Neural cell (in vitro differentiated cells): ENCODE measurements around the gene MYRF. TPM values are rescaled to one million over a fixed set of nuclear protein-coding genes. Genes with fewer than 3 reads are reported as not detected.

ENCODE experiments used
- H2AFZ ChIP-seq: fragments of 200-600, 300-800 bp; sonication (generic), shearing (Covaris generic); 2 replicates; pipeline ENCODE4 v1.6.0; 2014; ENCODE audit warnings: low read depth, mild to moderate bottlenecking, antibody characterized with exemption, low read length, moderate library complexity
- H3F3A ChIP-seq: fragments of 200-600 bp; shearing (Covaris generic); 2 replicates; pipeline ENCODE4 v1.6.1; 2016; ENCODE audit warnings: mild to moderate bottlenecking, moderate library complexity, mixed read lengths, antibody characterized with exemption, low read length; ENCODE audit not compliant: insufficient read depth, poor library complexity, severe bottlenecking
- H3K27ac ChIP-seq: fragments of 200-600, 300-800 bp; sonication (generic), shearing (Covaris generic); 2 replicates; pipeline ENCODE4 v1.5.1; 2014; ENCODE audit warnings: mild to moderate bottlenecking, low read length, moderate library complexity
- H3K27me3 ChIP-seq: fragments of 300-800, 200-600 bp; sonication (generic), shearing (Covaris generic); 2 replicates; pipeline ENCODE4 v1.6.0; 2014; ENCODE audit warnings: mild to moderate bottlenecking, low read depth, low read length, moderate library complexity; ENCODE audit not compliant: insufficient read depth
- H3K36me3 ChIP-seq: fragments of 300-800, 200-600 bp; sonication (generic), shearing (Covaris generic); 2 replicates; pipeline ENCODE4 v1.5.1; 2014; ENCODE audit warnings: mild to moderate bottlenecking, antibody characterized with exemption, low read length, moderate library complexity; ENCODE audit not compliant: insufficient read depth
- H3K4me2 ChIP-seq: fragments of 300-800, 200-600 bp; sonication (generic), shearing (Covaris generic); 2 replicates; pipeline ENCODE4 v1.6.0; 2014; ENCODE audit warnings: mild to moderate bottlenecking, low read length
- H3K4me3 ChIP-seq: fragments of 300-800, 200-600 bp; sonication (generic), shearing (Covaris generic); 2 replicates; pipeline ENCODE4 v1.5.1; 2014; ENCODE audit warnings: mild to moderate bottlenecking, low read length, moderate library complexity
- H3K79me2 ChIP-seq: fragments of 200-600 bp; shearing (Covaris generic); replicated peaks from 2 replicates; pipeline ENCODE4 v1.6.0; 2014; ENCODE audit warnings: mild to moderate bottlenecking, low read length, moderate library complexity; ENCODE audit not compliant: insufficient read depth
- H3K9ac ChIP-seq: fragments of 300-800, 200-600 bp; sonication (generic), shearing (Covaris generic); 2 replicates; pipeline ENCODE4 v1.6.1; 2016; ENCODE audit warnings: mild to moderate bottlenecking, low read length, mixed read lengths
- H3K9me2 ChIP-seq: fragments of 200-600 bp; shearing (Covaris generic); 2 replicates; pipeline ENCODE4 v1.6.1; 2016; ENCODE audit warnings: mild to moderate bottlenecking, low read length, mixed read lengths; ENCODE audit not compliant: insufficient read depth
- H3K9me3 ChIP-seq: fragments of 200-600, 300-800 bp; sonication (generic), shearing (Covaris generic); 2 replicates; pipeline ENCODE4 v1.6.1; 2016; ENCODE audit warnings: mild to moderate bottlenecking, mixed run types, low read length, moderate library complexity, mixed read lengths
- H4K20me1 ChIP-seq: fragments of 200-600 bp; shearing (Covaris generic); 2 replicates; pipeline ENCODE4 v1.6.1; 2016; ENCODE audit warnings: mild to moderate bottlenecking, mixed run types; ENCODE audit not compliant: insufficient read depth
- EP300 ChIP-seq: fragments of 450-650 bp; conservative IDR thresholded peaks from 2 replicates; pipeline ENCODE4 v1.6.1; 2014; ENCODE audit warnings: antibody characterized with exemption, mild to moderate bottlenecking, moderate library complexity; ENCODE audit not compliant: poor library complexity, severe bottlenecking
- EZH2 ChIP-seq: fragments of 200-600, 300-800 bp; shearing (Covaris generic), sonication (generic); IDR thresholded peaks from 2 replicates; pipeline ENCODE4 v1.6.1; 2014; ENCODE audit warnings: antibody characterized with exemption, low read length, borderline replicate concordance, mild to moderate bottlenecking; ENCODE audit not compliant: insufficient read depth, poor library complexity, severe bottlenecking
- MXI1 ChIP-seq: fragments of 450-650 bp; conservative IDR thresholded peaks from 2 replicates; pipeline ENCODE4 v1.6.1; 2014; ENCODE audit warnings: antibody characterized with exemption, mild to moderate bottlenecking; ENCODE audit not compliant: poor library complexity, severe bottlenecking
- POLR2AphosphoS5 ChIP-seq: IDR thresholded peaks from 2 replicates; pipeline ENCODE4 v1.6.1; 2012
- RAD21 ChIP-seq: fragments of 450-650 bp; conservative IDR thresholded peaks from 2 replicates; pipeline ENCODE4 v1.6.1; 2014; ENCODE audit warnings: antibody characterized with exemption, mild to moderate bottlenecking, moderate library complexity
- SMC3 ChIP-seq: fragments of 450-650 bp; conservative IDR thresholded peaks from 2 replicates; pipeline ENCODE4 v1.6.1; 2014; ENCODE audit warnings: antibody characterized with exemption, mild to moderate bottlenecking, moderate library complexity; ENCODE audit not compliant: poor library complexity
- TAF1 ChIP-seq: IDR thresholded peaks from 2 replicates; pipeline ENCODE4 v1.6.1; 2012; ENCODE audit warnings: low read depth
- polyA plus RNA-seq: library from polyadenylated mRNA; depleted of rRNA; stranded (reverse); fragments of >200 nt; gene quantifications from 2 replicates; pipeline ENCODE4 v1.2.3, GENCODE V29; 2014
- TF ChIP-seq, protein P1 (sequence below): fragments of 450-650 bp; IDR thresholded peaks from 2 replicates; pipeline ENCODE4 v1.5.1; 2014; ENCODE audit warnings: antibody characterized with exemption, mild to moderate bottlenecking, moderate library complexity; ENCODE audit not compliant: poor library complexity, severe bottlenecking
- TF ChIP-seq, protein P2 (sequence below): IDR thresholded peaks from 2 replicates; pipeline ENCODE4 v1.6.1; 2012; ENCODE audit warnings: borderline replicate concordance

MYRF gene
- polyA plus RNA-seq, 1 donor from 2014 or later = 0.16 TPM

DNA sequence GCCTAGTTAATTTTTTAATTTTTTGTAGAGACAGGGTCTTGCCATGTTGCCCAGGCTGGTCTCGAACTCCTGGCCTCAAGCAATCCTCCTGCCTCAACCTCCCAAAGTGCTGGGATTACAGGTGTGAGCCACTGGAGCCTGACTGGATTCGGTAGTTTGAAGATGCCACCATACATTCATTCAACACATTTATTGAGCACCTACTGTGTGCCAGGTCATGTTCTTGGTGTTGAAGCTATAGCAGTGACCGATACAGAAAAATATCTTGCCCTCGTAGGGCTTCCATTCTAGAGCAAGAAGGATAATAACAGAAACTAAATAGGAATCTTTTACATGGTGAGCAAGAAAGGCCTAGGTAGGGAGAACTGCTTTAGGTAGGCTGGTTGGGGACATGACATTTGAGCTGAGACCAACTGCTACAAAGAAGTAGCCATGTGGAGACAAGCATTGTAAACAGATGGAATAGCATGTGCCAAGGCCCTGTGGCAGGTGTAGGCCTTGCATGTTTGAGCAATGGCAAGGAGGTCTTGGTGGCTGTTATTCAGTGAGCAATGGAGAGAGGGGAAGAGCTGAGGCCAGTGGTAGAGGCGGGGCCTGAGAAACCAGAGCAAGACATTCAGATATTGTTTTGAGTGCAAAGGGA, 1.7 kb upstream of the MYRF start:
- H3K9ac ChIP-seq = no peak overlapping the region

DNA sequence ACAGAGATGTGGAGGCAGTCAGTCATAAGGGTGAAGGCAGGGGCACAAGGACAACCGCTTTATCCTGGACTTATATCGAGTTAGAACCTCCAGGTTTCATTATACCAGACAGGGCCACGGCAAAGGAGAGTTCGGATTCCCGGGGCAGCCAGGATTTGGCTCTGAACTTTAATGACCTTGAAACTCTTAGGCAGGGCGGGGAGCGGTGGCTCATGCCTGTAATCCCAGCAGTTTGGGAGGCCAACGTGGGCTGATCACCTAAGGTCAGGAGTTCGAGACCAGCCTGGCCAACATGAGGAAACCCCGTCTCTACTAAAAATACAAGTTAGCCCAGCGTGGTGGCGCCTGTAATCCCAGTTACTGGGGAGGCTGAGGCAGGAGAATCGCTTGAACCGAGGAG, 1.1 kb upstream of the MYRF start:
- Histone ChIP-seq H3K4me2 (no peak overlapping the region), H3K4me3 (no peak overlapping the region), H3K79me2 (no peaks in the 10 kb centered on the region), H3K27ac (no peak overlapping the region), H3K9me2 (no peaks in the 10 kb centered on the region), H3F3A (no peaks in the 10 kb centered on the region), H4K20me1 (no peaks in the 10 kb centered on the region), H3K27me3 (peaks cover 15% of the 10 kb centered on the region), H3K9me3 (no peaks in the 10 kb centered on the region), H3K9ac (no peak overlapping the region), H3K36me3 (no peaks in the 10 kb centered on the region), H2AFZ (no peak overlapping the region)
- no peak for TF ChIP-seq EP300
- TF ChIP-seq, protein P1, sequence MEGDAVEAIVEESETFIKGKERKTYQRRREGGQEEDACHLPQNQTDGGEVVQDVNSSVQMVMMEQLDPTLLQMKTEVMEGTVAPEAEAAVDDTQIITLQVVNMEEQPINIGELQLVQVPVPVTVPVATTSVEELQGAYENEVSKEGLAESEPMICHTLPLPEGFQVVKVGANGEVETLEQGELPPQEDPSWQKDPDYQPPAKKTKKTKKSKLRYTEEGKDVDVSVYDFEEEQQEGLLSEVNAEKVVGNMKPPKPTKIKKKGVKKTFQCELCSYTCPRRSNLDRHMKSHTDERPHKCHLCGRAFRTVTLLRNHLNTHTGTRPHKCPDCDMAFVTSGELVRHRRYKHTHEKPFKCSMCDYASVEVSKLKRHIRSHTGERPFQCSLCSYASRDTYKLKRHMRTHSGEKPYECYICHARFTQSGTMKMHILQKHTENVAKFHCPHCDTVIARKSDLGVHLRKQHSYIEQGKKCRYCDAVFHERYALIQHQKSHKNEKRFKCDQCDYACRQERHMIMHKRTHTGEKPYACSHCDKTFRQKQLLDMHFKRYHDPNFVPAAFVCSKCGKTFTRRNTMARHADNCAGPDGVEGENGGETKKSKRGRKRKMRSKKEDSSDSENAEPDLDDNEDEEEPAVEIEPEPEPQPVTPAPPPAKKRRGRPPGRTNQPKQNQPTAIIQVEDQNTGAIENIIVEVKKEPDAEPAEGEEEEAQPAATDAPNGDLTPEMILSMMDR = no peak
- no peak for TF ChIP-seq SMC3
- TF ChIP-seq EZH2 = no peak
- no peak for TF ChIP-seq RAD21

More for the DNA sequence above, 1.7 kb upstream of the MYRF start:
- Histone ChIP-seq H3K4me3 (no peak overlapping the region), H4K20me1 (no peaks in the 10 kb centered on the region), H2AFZ (no peak overlapping the region), H3K9me3 (no peaks in the 10 kb centered on the region), H3K36me3 (no peaks in the 10 kb centered on the region), H3K4me2 (no peak overlapping the region), H3K27me3 (peaks cover 15% of the 10 kb centered on the region), H3F3A (no peaks in the 10 kb centered on the region), H3K9me2 (no peaks in the 10 kb centered on the region), H3K27ac (no peak overlapping the region), H3K79me2 (no peaks in the 10 kb centered on the region)
- no peak for TF ChIP-seq EZH2
- TF ChIP-seq POLR2AphosphoS5 = no peak

DNA sequence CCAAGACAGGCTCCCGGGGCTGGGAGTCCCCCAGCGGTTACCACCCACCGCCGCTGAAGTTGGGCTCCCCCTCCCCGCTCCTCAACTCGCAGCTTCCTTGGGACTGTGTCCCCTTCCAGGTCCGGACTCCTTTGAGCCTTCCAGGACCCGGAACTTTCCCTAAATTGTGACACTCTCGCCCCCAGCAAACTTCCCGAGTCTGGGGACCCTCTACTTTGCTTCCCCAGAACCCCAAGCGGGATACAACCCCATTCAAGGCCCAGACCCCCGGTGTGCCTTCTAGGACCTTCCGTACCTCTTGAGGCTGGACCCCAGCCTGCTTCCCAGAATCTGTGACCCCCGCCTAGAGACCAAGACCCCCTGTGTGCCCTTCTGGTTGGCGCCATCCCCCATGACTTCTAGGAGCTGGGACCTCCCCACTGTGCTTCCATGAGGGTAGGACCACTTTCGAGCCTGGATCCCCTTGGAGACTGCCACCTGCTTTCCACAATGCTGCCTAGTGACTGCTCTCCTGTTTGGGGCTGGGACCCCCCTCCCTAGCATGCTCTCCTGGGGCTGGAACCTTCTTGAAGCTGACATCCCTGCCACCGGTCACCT, 587 bp downstream of the MYRF start:
- Histone ChIP-seq H3F3A (no peaks in the 10 kb centered on the region), H3K27me3 (peaks cover 15% of the 10 kb centered on the region), H3K9ac (no peak overlapping the region), H3K9me2 (no peaks in the 10 kb centered on the region), H3K4me3 (peak overlapping the region; percentile 60), H2AFZ (no peak overlapping the region), H4K20me1 (no peaks in the 10 kb centered on the region), H3K79me2 (no peaks in the 10 kb centered on the region), H3K27ac (no peak overlapping the region), H3K36me3 (no peaks in the 10 kb centered on the region), H3K4me2 (no peak overlapping the region), H3K9me3 (no peaks in the 10 kb centered on the region)
- TF ChIP-seq MXI1 (no peak), EP300 (no peak), POLR2AphosphoS5 (no peak), SMC3 (no peak), TAF1 (no peak), RAD21 (no peak), EZH2 (no peak)
- TF ChIP-seq, protein P2, sequence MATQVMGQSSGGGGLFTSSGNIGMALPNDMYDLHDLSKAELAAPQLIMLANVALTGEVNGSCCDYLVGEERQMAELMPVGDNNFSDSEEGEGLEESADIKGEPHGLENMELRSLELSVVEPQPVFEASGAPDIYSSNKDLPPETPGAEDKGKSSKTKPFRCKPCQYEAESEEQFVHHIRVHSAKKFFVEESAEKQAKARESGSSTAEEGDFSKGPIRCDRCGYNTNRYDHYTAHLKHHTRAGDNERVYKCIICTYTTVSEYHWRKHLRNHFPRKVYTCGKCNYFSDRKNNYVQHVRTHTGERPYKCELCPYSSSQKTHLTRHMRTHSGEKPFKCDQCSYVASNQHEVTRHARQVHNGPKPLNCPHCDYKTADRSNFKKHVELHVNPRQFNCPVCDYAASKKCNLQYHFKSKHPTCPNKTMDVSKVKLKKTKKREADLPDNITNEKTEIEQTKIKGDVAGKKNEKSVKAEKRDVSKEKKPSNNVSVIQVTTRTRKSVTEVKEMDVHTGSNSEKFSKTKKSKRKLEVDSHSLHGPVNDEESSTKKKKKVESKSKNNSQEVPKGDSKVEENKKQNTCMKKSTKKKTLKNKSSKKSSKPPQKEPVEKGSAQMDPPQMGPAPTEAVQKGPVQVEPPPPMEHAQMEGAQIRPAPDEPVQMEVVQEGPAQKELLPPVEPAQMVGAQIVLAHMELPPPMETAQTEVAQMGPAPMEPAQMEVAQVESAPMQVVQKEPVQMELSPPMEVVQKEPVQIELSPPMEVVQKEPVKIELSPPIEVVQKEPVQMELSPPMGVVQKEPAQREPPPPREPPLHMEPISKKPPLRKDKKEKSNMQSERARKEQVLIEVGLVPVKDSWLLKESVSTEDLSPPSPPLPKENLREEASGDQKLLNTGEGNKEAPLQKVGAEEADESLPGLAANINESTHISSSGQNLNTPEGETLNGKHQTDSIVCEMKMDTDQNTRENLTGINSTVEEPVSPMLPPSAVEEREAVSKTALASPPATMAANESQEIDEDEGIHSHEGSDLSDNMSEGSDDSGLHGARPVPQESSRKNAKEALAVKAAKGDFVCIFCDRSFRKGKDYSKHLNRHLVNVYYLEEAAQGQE = no peak
- TF ChIP-seq, protein P1 = no peak
